Mucosa of rectum (tissue), 2 donors: ENCODE data around the gene SMPD3.

Source experiments
- H3K27ac ChIP-seq, 2 donors: one replicate each; pipeline ENCODE4 v1.7.0; 2013; ENCODE audit warnings: inconsistent platforms in 2 of 2, low read depth in 2 of 2, low read length in 2 of 2
- H3K27me3 ChIP-seq, 2 donors: one replicate each; pipeline ENCODE4 v1.7.0; 2013; ENCODE audit warnings: low read length in 2 of 2; ENCODE audit not compliant: control insufficient read depth in 2 of 2, insufficient read depth in 2 of 2
- H3K36me3 ChIP-seq, 2 donors: one replicate each; pipeline ENCODE4 v1.7.0; 2013; ENCODE audit warnings: low read length in 2 of 2; ENCODE audit not compliant: control insufficient read depth in 2 of 2, insufficient read depth in 2 of 2
- H3K4me1 ChIP-seq, 2 donors: one replicate each; pipeline ENCODE4 v1.7.0; 2013; ENCODE audit warnings: low read length in 2 of 2, mild to moderate bottlenecking in 1 of 2; ENCODE audit not compliant: control insufficient read depth in 2 of 2, insufficient read depth in 2 of 2
- H3K4me3 ChIP-seq, 2 donors: one replicate each; pipeline ENCODE4 v1.7.0; 2013; ENCODE audit warnings: low read length in 2 of 2
- H3K9ac ChIP-seq, 2 donors: one replicate each; pipeline ENCODE4 v1.7.0; 2013; ENCODE audit warnings: low read length in 2 of 2, low read depth in 1 of 2, mild to moderate bottlenecking in 1 of 2
- H3K9me3 ChIP-seq, 2 donors: one replicate each; pipeline ENCODE4 v1.7.0; 2013; ENCODE audit warnings: low read length in 2 of 2; ENCODE audit not compliant: control insufficient read depth in 2 of 2
- donor health status: healthy.
- donor health status: Normal muscosa, but diverticular disease.

Gene SMPD3

GRCh38 chr16:68488554-68488953 is 40.2 kb upstream of the SMPD3 start:
- no peaks in the 10 kb centered on the region for H3K27me3 ChIP-seq
- H3K27ac ChIP-seq = no peak overlapping the region
- no peaks in the 10 kb centered on the region for H3K9me3 ChIP-seq
- no peaks in the 10 kb centered on the region for H3K36me3 ChIP-seq
- no peak overlapping the region for H3K9ac ChIP-seq
- peaks cover 23 to 43% of the 10 kb centered on the region in 2 donors for H3K4me1 ChIP-seq
- no peak overlapping the region for H3K4me3 ChIP-seq

DNA sequence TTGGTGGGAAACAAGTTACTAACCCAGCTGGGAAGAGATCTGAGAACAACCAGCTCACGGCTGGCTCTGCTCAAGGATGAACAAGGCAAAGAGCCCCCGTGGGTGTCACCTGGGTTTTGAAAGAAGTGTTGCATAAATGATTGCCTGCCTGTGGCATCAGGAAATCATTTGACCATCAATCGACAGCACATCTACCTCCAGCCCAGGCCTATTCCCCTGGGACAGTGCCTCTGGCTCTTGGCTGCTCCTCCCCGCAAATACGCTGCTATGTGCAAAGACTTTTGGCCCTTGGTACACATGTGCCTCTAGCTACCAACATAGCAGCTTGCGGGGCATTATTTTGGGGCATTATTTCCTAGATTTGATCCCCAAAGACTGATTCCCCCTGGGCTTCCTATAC is 39.4 kb upstream of the SMPD3 start:
- Histone ChIP-seq H3K27me3 (no peaks in the 10 kb centered on the region), H3K9me3 (no peaks in the 10 kb centered on the region), H3K27ac (no peak overlapping the region), H3K9ac (no peak overlapping the region), H3K4me3 (no peak overlapping the region), H3K4me1 (peaks cover 23 to 39% of the 10 kb centered on the region in 2 donors), H3K36me3 (no peaks in the 10 kb centered on the region)

DNA sequence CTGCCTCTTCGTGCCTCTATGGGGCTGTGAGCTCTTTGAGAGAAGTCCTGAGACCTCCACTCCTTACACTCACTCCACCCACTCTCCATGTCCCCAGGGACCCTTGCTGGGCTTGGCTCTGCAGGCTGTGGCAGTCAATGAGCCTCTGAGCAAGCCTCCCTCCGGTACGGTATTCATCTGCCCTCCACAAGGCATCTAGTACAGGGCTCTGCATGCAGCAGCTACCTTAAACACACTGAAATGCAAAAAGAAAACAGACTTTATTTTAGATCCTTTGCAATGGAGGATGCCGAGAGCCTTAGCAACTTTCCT is 38.9 kb upstream of the SMPD3 start:
- Histone ChIP-seq H3K9ac (peak overlapping the region in 1 of 2 donors; percentile 26), H3K9me3 (no peaks in the 10 kb centered on the region), H3K4me3 (no peak overlapping the region), H3K27ac (peak overlapping the region; percentile 64 to 79), H3K36me3 (no peaks in the 10 kb centered on the region), H3K4me1 (peaks cover 18 to 34% of the 10 kb centered on the region in 2 donors), H3K27me3 (no peaks in the 10 kb centered on the region)

DNA sequence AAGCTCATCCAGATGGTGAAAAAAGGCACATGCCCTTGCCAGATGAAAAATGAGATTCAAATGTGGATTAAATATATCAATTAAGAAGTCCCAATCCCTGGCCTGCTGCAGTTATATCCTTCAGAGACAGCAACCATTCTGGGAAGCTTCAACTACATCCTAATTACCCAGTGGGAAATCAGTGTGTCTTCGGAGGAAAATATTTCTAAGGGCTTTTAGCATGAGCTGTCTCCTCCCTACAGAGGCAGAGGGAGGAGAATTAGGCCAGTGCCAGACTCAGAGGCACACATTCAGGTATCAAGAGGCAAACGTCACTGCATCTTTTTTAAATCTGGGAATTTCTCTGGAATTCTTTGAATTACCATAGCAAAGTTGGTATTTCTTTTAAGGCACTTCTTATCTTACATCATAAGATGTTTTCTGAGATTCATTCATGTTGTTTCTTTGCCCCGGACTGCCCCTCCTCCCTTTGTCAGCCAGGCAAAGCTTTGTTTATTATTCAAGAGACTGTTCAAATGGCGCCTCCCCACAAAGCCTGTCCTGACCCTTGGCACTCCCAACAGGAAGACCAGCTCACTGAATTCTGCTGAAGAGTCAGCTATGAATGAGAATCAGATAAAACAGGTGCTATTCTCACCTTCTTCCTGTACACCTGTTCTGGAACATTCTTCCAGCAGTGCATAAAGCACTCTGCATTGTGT is 38.3 kb upstream of the SMPD3 start:
- Histone ChIP-seq H3K27ac (peak overlapping the region; percentile 64 to 79), H3K4me1 (peaks cover 14 to 28% of the 10 kb centered on the region in 2 donors), H3K9ac (peak overlapping the region in 1 of 2 donors; percentile 26), H3K27me3 (no peaks in the 10 kb centered on the region), H3K4me3 (no peak overlapping the region), H3K36me3 (no peaks in the 10 kb centered on the region), H3K9me3 (no peaks in the 10 kb centered on the region)

GRCh38 chr16:68481636-68482035 is 33.3 kb upstream of the SMPD3 start:
- Histone ChIP-seq H3K9me3 (no peaks in the 10 kb centered on the region), H3K27me3 (no peaks in the 10 kb centered on the region), H3K27ac (no peak overlapping the region), H3K9ac (no peak overlapping the region), H3K4me1 (peaks cover 3% of the 10 kb centered on the region in 2 donors), H3K36me3 (no peaks in the 10 kb centered on the region), H3K4me3 (no peak overlapping the region)

DNA sequence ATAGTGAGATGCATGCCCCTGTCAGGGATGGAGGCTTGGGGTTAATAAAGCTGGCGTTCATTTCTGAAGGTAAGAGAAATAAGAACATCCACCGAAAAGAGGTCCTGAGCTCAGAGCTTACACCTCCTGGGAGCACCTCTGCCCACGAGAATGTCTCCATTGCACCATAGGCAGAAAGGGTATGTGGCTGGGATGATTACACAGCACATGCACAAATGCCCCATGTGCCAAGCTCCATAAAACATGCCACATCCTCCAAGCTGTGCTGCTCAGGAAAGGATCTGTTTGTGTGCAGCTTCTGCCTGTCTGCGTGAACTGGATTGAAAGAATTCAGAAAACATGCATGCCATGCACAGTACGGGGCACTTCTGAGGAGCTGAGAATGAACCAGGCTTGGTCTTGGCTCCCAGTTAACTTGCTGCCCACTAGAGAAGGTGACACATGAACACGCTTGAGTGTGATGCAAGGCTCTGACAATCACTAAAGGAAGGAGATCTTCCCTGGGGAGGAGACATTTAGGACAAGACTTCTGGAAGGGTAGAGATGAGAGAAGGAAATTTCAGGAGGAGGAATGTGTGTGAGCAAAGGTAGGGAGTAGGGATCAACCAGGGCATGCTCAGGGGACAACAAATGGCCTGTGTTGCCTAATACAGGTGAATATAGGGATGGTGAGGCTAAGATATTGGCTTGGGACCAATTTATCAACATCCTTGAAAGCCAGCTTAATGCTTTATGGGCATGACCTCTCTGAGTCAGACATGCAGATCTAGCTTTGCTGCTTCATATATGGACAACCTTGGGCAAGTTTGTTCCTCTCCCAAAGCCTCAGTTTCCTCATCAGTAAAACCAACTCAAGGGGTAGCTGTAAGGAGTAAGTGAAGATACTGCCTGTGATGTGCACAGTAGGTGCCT is 32.0 kb upstream of the SMPD3 start:
- H3K27me3 ChIP-seq = no peaks in the 10 kb centered on the region

DNA sequence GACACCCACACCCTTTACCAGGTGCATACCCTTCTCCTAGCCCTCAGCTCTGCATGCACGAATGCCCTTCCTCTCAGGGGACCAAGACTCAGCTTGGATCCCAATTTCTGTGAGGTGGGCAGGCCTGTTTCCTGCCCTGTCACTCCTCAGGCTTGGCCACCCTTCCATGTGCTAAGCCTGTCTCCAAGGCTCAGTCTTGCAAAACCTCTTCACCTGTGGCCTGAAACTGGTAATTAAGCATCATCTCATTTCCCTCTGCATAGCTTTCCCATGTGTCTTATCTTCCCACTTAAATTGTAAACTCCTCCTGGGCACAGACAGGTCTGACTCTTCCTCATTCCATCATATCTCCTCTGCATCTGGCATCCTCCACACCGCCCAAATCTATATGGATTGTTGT is 31.0 kb upstream of the SMPD3 start:
- Histone ChIP-seq H3K27me3 (no peaks in the 10 kb centered on the region), H3K4me3 (no peak overlapping the region), H3K27ac (no peak overlapping the region)

More for the DNA sequence above, 32.0 kb upstream of the SMPD3 start:
- Histone ChIP-seq H3K9me3 (no peaks in the 10 kb centered on the region), H3K4me1 (no peaks in the 10 kb centered on the region), H3K9ac (no peak overlapping the region), H3K4me3 (no peak overlapping the region), H3K36me3 (no peaks in the 10 kb centered on the region), H3K27ac (no peak overlapping the region)

DNA sequence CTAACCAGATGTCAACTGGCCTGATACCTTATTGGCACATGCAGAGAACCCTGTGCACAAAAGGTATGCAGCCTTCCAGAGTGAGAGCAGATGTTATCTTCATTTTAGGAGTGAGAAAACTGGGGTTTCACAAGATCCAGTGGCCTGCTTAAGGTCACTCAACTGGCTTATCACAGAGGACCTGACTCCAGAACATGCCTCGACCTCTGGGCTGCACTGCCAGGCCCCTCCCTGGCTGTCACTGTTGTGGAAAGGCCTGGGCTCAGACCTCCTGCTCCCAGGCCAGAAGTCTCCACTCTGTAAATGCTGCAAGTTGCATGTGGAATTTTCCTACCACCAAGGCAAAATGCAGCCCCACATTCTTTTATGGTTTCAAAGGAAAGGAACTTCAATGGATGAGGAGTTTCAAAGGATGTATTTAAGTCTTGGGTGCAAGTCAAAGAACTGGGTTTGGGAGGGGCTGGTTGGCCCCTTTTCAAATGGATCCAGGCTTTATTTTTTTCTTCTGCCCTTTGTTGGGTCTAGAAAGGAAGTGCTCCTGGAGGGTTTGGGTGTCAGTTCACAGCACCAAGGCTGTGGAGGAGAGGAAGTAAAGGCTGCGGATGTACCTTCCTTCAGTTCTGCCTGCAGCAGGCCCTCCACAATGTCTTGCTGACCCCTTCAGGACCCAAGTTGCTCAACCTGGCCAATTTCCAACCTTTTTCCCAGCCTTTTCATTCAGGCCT is 30.4 kb upstream of the SMPD3 start:
- Histone ChIP-seq H3K36me3 (no peaks in the 10 kb centered on the region), H3K27ac (no peak overlapping the region), H3K4me1 (no peaks in the 10 kb centered on the region), H3K9me3 (no peaks in the 10 kb centered on the region), H3K9ac (no peak overlapping the region), H3K4me3 (no peak overlapping the region), H3K27me3 (no peaks in the 10 kb centered on the region)

More for the DNA sequence above, 31.0 kb upstream of the SMPD3 start:
- no peak overlapping the region for H3K9ac ChIP-seq
- H3K36me3 ChIP-seq = no peaks in the 10 kb centered on the region
- H3K9me3 ChIP-seq = no peaks in the 10 kb centered on the region
- no peaks in the 10 kb centered on the region for H3K4me1 ChIP-seq

GRCh38 chr16:68475071-68475470 is 26.8 kb upstream of the SMPD3 start:
- H3K9me3 ChIP-seq = no peaks in the 10 kb centered on the region
- H3K4me1 ChIP-seq = peaks cover 10 to 15% of the 10 kb centered on the region in 2 donors
- H3K27ac ChIP-seq = no peak overlapping the region
- no peaks in the 10 kb centered on the region for H3K27me3 ChIP-seq
- no peaks in the 10 kb centered on the region for H3K36me3 ChIP-seq
- H3K9ac ChIP-seq = no peak overlapping the region
- H3K4me3 ChIP-seq = no peak overlapping the region
